ENCODE measurements around the gene ADPRS.

- TF ChIP-seq POLR2A (IDR thresholded peaks at IDR 0.05) (no peak), CTCF (IDR thresholded peaks at IDR 0.05) (no peak)
Observed at GRCh38 chr1:36122062-36123030, 33.7 kb downstream of the ADPRS start.
